ENCODE results near the gene EXOC4.

Gene EXOC4

GRCh38 chr7:133940368-133940767 lies 687.5 kb downstream of the EXOC4 start:
- H3K4me1 Mint-ChIP-seq: no peaks in the 10 kb centered on the region
- no peak overlapping the region for H3K27ac Mint-ChIP-seq
- ATAC-seq (no peak), DNase-seq (no peak)
- H3K4me3 Mint-ChIP-seq: no peak overlapping the region
- no peaks in the 10 kb centered on the region for H3K9me3 Mint-ChIP-seq
- H3K27me3 Mint-ChIP-seq: no peaks in the 10 kb centered on the region

- Mint-ChIP-seq H3K9me3 (no peaks in the 10 kb centered on the region), H3K4me1 (no peaks in the 10 kb centered on the region), H3K27ac (peak overlapping the region in 1 of 2 donors; percentile 72), H3K4me3 (no peak overlapping the region), H3K27me3 (no peaks in the 10 kb centered on the region)
- ATAC-seq: no peak
- DNase-seq: no peak
These were observed 688.6 kb downstream of the EXOC4 start for GRCh38 chr7:133941496-133941895.

GRCh38 chr7:133945497-133945896 lies 692.6 kb downstream of the EXOC4 start:
- no peak for ATAC-seq
- Mint-ChIP-seq H3K4me1 (no peaks in the 10 kb centered on the region), H3K9me3 (no peaks in the 10 kb centered on the region), H3K27me3 (no peaks in the 10 kb centered on the region), H3K27ac (no peak overlapping the region), H3K4me3 (no peak overlapping the region)
- DNase-seq: no peak

- H3K27me3 Mint-ChIP-seq: no peaks in the 10 kb centered on the region
- no peak for DNase-seq
- H3K4me1 Mint-ChIP-seq: no peaks in the 10 kb centered on the region
- H3K9me3 Mint-ChIP-seq: peaks cover 0 to 6% of the 10 kb centered on the region in 2 donors
- H3K4me3 Mint-ChIP-seq: no peak overlapping the region
- no peak overlapping the region for H3K27ac Mint-ChIP-seq
- ATAC-seq: no peak
These were observed 694.8 kb downstream of the EXOC4 start for GRCh38 chr7:133947458-133948254.

DNA sequence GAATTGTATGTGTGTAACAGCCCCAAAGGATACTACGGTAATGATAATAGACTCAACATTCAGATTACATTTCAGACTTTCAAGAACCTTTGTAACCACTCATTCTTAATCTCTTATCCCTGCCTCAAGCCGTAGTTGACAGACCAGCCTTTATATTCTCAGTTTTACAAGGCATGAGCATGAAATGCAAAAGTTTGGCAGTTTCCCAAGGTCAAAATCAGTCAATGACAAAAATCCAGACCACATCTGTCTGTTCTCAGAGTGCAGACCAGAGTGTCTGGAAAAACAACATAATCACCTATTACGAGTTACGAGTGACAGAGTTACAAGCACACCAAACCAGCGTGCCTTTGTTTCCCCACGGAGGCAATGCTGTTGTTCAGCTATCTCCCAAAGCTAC lies 695.7 kb downstream of the EXOC4 start:
- Mint-ChIP-seq H3K4me3 (no peak overlapping the region), H3K27me3 (no peaks in the 10 kb centered on the region), H3K9me3 (peaks cover 0 to 6% of the 10 kb centered on the region in 2 donors), H3K4me1 (no peaks in the 10 kb centered on the region), H3K27ac (no peak overlapping the region)
- no peak for ATAC-seq
- DNase-seq: no peak

GRCh38 chr7:133950855-133951254 lies 698.0 kb downstream of the EXOC4 start:
- Mint-ChIP-seq H3K4me1 (no peaks in the 10 kb centered on the region), H3K27me3 (no peaks in the 10 kb centered on the region), H3K27ac (no peak overlapping the region), H3K9me3 (peaks cover 0 to 6% of the 10 kb centered on the region in 2 donors), H3K4me3 (no peak overlapping the region)
- no peak for DNase-seq
- no peak for ATAC-seq

- H3K27ac Mint-ChIP-seq: no peak overlapping the region
- peaks cover 5 to 6% of the 10 kb centered on the region in 2 donors for H3K9me3 Mint-ChIP-seq
- H3K4me3 Mint-ChIP-seq: no peak overlapping the region
- H3K27me3 Mint-ChIP-seq: no peaks in the 10 kb centered on the region
- DNase-seq (no peak), ATAC-seq (no peak)
- H3K4me1 Mint-ChIP-seq: peaks cover 7% of the 10 kb centered on the region
These were observed 702.3 kb downstream of the EXOC4 start for GRCh38 chr7:133955208-133955607.

- ATAC-seq (no peak), DNase-seq (no peak)
- Mint-ChIP-seq H3K27me3 (no peaks in the 10 kb centered on the region), H3K27ac (no peak overlapping the region), H3K4me1 (peaks cover 21% of the 10 kb centered on the region), H3K4me3 (no peak overlapping the region), H3K9me3 (peaks cover 0 to 5% of the 10 kb centered on the region in 2 donors)
These were observed 705.0 kb downstream of the EXOC4 start for GRCh38 chr7:133957845-133958244.

- H3K4me3 Mint-ChIP-seq: no peak overlapping the region
- no peak for DNase-seq
- H3K4me1 Mint-ChIP-seq: peaks cover 21% of the 10 kb centered on the region
- no peaks in the 10 kb centered on the region for H3K27me3 Mint-ChIP-seq
- ATAC-seq: no peak
- peaks cover 0 to 5% of the 10 kb centered on the region in 2 donors for H3K9me3 Mint-ChIP-seq
- H3K27ac Mint-ChIP-seq: no peak overlapping the region
These were observed 705.9 kb downstream of the EXOC4 start for GRCh38 chr7:133958822-133959221.

DNA sequence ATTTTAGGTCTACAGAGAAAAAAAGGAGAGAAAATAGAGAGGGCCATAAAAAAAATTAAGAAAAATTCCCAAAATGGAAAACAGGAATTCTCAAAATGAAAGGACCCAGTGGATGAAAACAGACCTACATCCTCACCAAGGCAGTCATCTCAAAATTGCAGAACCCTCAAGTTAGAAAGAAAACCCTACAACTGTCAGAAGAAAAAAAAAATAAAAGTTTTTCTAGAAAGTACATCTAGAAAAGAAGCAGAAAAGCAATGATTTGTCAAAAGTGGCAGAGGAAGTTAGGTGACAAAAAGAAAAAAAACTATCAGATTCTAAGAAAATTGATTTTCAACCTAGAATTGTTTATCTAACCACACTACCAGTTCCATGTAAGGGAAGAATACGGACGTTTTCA lies 706.6 kb downstream of the EXOC4 start:
- DNase-seq (no peak), ATAC-seq (no peak)
- Mint-ChIP-seq H3K4me3 (no peak overlapping the region), H3K27ac (no peak overlapping the region), H3K4me1 (peaks cover 21% of the 10 kb centered on the region), H3K9me3 (peaks cover 4 to 9% of the 10 kb centered on the region in 2 donors), H3K27me3 (no peaks in the 10 kb centered on the region)

- DNase-seq: peak; percentile 2 to 41
- peaks cover 18 to 30% of the 10 kb centered on the region in 2 donors for H3K9me3 Mint-ChIP-seq
- ATAC-seq: peak; percentile 98
- no peak overlapping the region for H3K4me3 Mint-ChIP-seq
- peaks cover 21% of the 10 kb centered on the region for H3K4me1 Mint-ChIP-seq
- peak overlapping the region in 1 of 2 donors; percentile 54 for H3K27ac Mint-ChIP-seq
- no peaks in the 10 kb centered on the region for H3K27me3 Mint-ChIP-seq
These were observed 708.8 kb downstream of the EXOC4 start for GRCh38 chr7:133961724-133962123.

GRCh38 chr7:133962646-133963045 lies 709.8 kb downstream of the EXOC4 start:
- Mint-ChIP-seq H3K27me3 (no peaks in the 10 kb centered on the region), H3K4me3 (no peak overlapping the region), H3K9me3 (peaks cover 25 to 39% of the 10 kb centered on the region in 2 donors), H3K27ac (no peak overlapping the region), H3K4me1 (peaks cover 21% of the 10 kb centered on the region)
- DNase-seq (no peak), ATAC-seq (no peak)

DNA sequence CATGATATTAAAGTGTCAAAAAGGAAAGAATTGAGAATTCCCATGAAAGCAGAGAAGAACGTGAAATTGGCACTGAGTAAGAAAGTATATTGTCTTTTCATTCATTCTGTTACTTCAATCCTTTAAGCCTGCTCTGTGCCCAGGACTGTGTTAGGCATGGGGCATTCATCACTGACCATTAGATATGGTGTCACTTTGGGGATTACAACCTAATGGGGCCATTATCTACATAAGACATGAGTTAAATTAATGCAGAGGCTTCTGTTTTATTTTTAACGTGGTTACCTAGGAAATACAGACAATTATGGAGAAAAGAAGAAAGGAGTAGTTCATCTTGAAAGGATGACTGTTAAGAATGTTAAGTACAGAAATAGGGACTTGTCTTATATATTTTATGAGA lies 710.8 kb downstream of the EXOC4 start:
- DNase-seq (no peak), ATAC-seq (no peak)
- H3K4me1 Mint-ChIP-seq: peaks cover 21% of the 10 kb centered on the region
- H3K4me3 Mint-ChIP-seq: no peak overlapping the region
- no peaks in the 10 kb centered on the region for H3K27me3 Mint-ChIP-seq
- no peak overlapping the region for H3K27ac Mint-ChIP-seq
- peaks cover 31 to 48% of the 10 kb centered on the region in 2 donors for H3K9me3 Mint-ChIP-seq

DNA sequence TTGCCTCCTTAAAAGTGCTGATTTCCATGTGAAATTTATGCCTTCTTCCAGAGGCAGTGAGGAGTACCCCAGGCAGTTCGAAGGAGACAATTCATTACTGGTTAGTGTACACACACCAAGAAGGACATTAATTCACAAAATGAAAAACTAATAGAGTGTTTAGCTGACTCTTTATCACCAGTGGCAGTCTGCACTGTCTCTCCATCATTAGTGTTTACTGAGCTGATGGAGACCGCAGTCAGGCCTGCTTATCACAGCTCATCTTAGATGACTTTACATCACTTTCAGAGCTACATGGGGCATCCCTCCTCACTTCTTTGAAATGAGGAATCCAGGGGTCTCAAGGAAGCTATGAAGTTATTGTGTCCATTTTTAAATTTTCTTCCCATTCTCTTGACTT lies 718.7 kb downstream of the EXOC4 start:
- ATAC-seq (no peak), DNase-seq (no peak)
- Mint-ChIP-seq H3K9me3 (peaks cover 13 to 30% of the 10 kb centered on the region in 2 donors), H3K4me1 (no peaks in the 10 kb centered on the region), H3K4me3 (no peak overlapping the region), H3K27me3 (no peaks in the 10 kb centered on the region), H3K27ac (no peak overlapping the region)

GRCh38 chr7:133973710-133974109 lies 720.8 kb downstream of the EXOC4 start:
- Mint-ChIP-seq H3K27me3 (no peaks in the 10 kb centered on the region), H3K4me1 (no peaks in the 10 kb centered on the region), H3K27ac (no peak overlapping the region), H3K9me3 (peaks cover 0 to 10% of the 10 kb centered on the region in 2 donors), H3K4me3 (no peak overlapping the region)
- DNase-seq (no peak), ATAC-seq (no peak)

- H3K4me3 Mint-ChIP-seq: no peak overlapping the region
- H3K27me3 Mint-ChIP-seq: no peaks in the 10 kb centered on the region
- no peak overlapping the region for H3K27ac Mint-ChIP-seq
- H3K9me3 Mint-ChIP-seq: peaks cover 0 to 6% of the 10 kb centered on the region in 2 donors
- DNase-seq: no peak
- no peaks in the 10 kb centered on the region for H3K4me1 Mint-ChIP-seq
- ATAC-seq: no peak
These were observed 722.3 kb downstream of the EXOC4 start for GRCh38 chr7:133975130-133975529.

DNA sequence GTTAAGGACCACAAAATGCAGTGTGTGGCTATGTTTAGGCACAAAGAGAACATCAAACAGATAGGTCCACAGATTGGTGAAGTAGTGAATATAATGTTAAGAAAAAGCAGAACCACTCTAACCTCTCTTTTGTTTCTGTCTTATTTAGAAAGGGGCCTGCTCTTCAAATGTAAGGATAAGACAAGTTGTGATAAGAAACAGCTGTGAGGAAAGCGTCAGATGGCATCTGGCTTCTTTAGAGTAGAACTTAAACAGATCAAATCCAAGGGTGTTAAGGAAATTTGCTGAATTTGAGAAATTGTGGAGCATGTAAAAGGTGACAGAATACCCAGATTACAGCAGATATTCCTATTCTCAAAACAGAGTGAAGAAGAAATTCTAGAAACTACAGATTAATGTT lies 723.3 kb downstream of the EXOC4 start:
- DNase-seq (no peak), ATAC-seq (no peak)
- H3K4me1 Mint-ChIP-seq: no peaks in the 10 kb centered on the region
- no peaks in the 10 kb centered on the region for H3K27me3 Mint-ChIP-seq
- no peak overlapping the region for H3K27ac Mint-ChIP-seq
- H3K4me3 Mint-ChIP-seq: no peak overlapping the region
- peaks cover 0 to 7% of the 10 kb centered on the region in 2 donors for H3K9me3 Mint-ChIP-seq

All from stimulated activated naive CD8-positive, alpha-beta T cell treated with anti-CD3 and anti-CD28 coated beads, Interleukin-15, amount 100 ng/mL, for 72 hours (primary cell).